Parathyroid adenoma (tissue), 2 donors: Measurements from ENCODE around the gene SCP2.

ENCODE experiments used
- H2AFZ ChIP-seq: fragments of 300-600 bp; sonication (generic); one replicate; pipeline ENCODE4 v1.7.0; 2017; ENCODE audit warnings: antibody characterized with exemption, mild to moderate bottlenecking
- H3K27ac ChIP-seq: fragments of 300-600 bp; sonication (generic); one replicate; pipeline ENCODE4 v1.7.0; 2017
- H3K27me3 ChIP-seq: fragments of 300-600 bp; sonication (generic); one replicate; pipeline ENCODE4 v1.7.0; 2017; ENCODE audit warnings: low read length; ENCODE audit not compliant: control insufficient read depth, insufficient read depth
- H3K36me3 ChIP-seq: fragments of 300-600 bp; sonication (generic); one replicate; pipeline ENCODE4 v1.7.0; 2017; ENCODE audit warnings: low read length; ENCODE audit not compliant: control insufficient read depth, insufficient read depth
- H3K4me1 ChIP-seq: fragments of 300-600 bp; sonication (generic); one replicate; pipeline ENCODE4 v1.7.0; 2017; ENCODE audit warnings: control low read depth
- H3K4me2 ChIP-seq: fragments of 300-600 bp; sonication (generic); one replicate; pipeline ENCODE4 v1.7.0; 2017; ENCODE audit warnings: low read length
- H3K4me3 ChIP-seq: fragments of 300-600 bp; sonication (generic); one replicate; pipeline ENCODE4 v1.7.0; 2017; ENCODE audit warnings: low read depth, low read length
- H3K79me2 ChIP-seq: fragments of 300-600 bp; sonication (generic); one replicate; pipeline ENCODE4 v1.7.0; 2017; ENCODE audit warnings: control low read depth
- H3K9ac ChIP-seq: fragments of 300-600 bp; sonication (generic); one replicate; pipeline ENCODE4 v1.7.0; 2017; ENCODE audit warnings: mild to moderate bottlenecking
- H3K9me3 ChIP-seq: fragments of 300-600 bp; sonication (generic); one replicate; pipeline ENCODE4 v1.7.0; 2017; ENCODE audit warnings: low read length; ENCODE audit not compliant: control insufficient read depth
- TF ChIP-seq, protein P1 (sequence below): fragments of 300-600 bp; sonication (generic); IDR thresholded peaks from one replicate; pipeline ENCODE4 v1.7.0; 2017; ENCODE audit warnings: antibody characterized with exemption, mild to moderate bottlenecking
- donor health status: primary hyperparathyroidism.

SCP2 gene

DNA sequence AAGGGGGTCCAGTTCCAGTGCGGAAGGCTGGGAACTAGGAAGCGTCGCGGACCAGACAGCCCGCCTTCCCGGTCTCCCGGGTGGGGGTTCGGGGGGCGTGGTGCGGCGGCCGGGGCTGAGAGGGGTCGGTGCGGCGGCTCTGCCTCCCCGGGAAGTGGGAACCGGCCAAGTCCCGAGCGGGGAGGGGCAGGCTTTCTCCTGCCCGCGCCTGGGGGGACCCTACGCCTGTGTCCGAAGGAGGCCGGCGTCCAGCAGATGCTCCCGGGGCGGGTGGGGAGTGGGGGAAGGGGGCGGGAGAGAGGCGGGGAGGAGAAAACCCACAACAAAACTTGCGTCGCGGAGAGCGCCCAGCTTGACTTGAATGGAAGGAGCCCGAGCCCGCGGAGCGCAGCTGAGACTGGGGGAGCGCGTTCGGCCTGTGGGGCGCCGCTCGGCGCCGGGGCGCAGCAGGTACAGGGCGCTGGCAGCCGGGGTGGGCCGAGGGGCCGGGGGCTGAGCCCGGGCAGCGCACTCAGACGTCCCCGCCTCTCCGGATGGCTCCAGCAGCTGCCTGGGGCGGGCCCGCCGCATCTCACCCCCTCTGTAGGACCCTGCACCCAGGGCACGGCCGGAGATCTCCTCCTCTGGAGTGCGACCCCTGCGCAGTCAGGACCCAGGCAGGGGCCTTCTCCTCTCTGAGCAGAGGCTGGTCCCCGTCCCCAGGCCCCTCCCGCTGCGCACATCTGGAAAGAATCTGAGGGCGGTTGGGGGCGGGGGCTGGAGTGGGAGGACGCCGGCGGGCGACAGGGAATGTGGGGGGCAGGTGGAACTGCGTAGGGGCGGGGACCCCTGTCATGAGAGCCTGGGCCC is 135.0 kb downstream of the SCP2 start, which contains the start of gene PODN:
Gene PODN (plus strand): TSS at position 355 of the 849 bp plus-strand sequence. CDS start 7,643 bp downstream, outside the sequence.
- H3K4me1 ChIP-seq: no peaks in the 10 kb centered on the region
- no peak within 1 kb of the TSS for H3K27ac ChIP-seq
- no peak within 1 kb of the TSS for H3K9ac ChIP-seq
- H3K27me3 ChIP-seq: no peaks in the 10 kb centered on the region
- H2AFZ ChIP-seq: peak within 1 kb of the TSS; percentile 38
- H3K36me3 ChIP-seq: no peaks in the 10 kb centered on the region
- peak within 1 kb of the TSS; percentile 31 for H3K4me3 ChIP-seq
- H3K79me2 ChIP-seq: no peaks in the 10 kb centered on the region
- H3K9me3 ChIP-seq: no peaks in the 10 kb centered on the region
- peak within 1 kb of the TSS; percentile 75 for H3K4me2 ChIP-seq
- TF ChIP-seq, protein P1, sequence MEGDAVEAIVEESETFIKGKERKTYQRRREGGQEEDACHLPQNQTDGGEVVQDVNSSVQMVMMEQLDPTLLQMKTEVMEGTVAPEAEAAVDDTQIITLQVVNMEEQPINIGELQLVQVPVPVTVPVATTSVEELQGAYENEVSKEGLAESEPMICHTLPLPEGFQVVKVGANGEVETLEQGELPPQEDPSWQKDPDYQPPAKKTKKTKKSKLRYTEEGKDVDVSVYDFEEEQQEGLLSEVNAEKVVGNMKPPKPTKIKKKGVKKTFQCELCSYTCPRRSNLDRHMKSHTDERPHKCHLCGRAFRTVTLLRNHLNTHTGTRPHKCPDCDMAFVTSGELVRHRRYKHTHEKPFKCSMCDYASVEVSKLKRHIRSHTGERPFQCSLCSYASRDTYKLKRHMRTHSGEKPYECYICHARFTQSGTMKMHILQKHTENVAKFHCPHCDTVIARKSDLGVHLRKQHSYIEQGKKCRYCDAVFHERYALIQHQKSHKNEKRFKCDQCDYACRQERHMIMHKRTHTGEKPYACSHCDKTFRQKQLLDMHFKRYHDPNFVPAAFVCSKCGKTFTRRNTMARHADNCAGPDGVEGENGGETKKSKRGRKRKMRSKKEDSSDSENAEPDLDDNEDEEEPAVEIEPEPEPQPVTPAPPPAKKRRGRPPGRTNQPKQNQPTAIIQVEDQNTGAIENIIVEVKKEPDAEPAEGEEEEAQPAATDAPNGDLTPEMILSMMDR: no peak

DNA sequence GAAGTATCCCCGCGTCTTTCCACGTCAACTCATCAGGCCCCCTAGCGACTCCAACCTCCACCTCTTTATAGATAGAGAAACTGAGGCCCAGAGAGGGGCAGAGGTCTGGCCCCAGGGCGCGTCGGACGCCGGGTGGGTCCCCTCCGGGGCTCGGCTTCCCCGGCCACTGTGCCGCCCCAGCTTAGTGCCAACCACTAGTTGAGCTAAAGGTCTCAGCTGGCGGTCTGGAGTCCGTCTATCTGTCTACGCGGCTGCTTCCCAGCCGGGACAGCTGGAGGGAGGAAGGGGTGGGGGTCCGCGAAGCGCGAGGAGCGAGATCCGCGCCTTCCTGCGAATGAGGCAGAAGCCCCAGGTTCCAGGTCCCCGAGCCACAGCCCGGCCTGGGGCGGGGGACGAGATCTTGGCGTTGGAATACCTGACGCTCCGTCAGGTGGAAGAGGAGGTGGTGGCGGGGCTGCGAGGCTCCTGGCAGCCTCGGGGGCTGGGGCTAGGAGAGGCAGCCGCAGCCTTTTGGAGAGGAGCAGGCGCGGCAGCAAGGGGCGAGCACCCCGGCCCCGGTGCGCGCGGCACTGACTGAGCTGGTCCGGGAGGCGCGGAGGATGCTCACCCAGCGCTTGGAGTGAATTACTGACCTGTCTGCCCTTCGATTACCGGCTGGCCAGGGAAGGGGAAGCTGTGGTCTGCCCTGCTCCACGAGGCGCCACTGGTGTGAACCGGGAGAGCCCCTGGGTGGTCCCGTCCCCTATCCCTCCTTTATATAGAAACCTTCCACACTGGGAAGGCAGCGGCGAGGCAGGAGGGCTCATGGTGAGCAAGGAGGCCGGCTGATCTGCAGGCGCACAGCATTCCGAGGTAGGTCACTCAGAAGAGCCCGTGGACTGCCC is 135.9 kb downstream of the SCP2 start:
- H3K4me3 ChIP-seq: no peak overlapping the region
- H3K27me3 ChIP-seq: no peaks in the 10 kb centered on the region
- H3K4me1 ChIP-seq: no peaks in the 10 kb centered on the region
- no peak overlapping the region for H3K27ac ChIP-seq
- H3K9me3 ChIP-seq: no peaks in the 10 kb centered on the region
- TF ChIP-seq, protein P1: no peak
- no peak overlapping the region for H3K9ac ChIP-seq
- peak overlapping the region; percentile 38 for H2AFZ ChIP-seq
- H3K36me3 ChIP-seq: no peaks in the 10 kb centered on the region
- H3K4me2 ChIP-seq: no peak overlapping the region
- no peaks in the 10 kb centered on the region for H3K79me2 ChIP-seq

DNA sequence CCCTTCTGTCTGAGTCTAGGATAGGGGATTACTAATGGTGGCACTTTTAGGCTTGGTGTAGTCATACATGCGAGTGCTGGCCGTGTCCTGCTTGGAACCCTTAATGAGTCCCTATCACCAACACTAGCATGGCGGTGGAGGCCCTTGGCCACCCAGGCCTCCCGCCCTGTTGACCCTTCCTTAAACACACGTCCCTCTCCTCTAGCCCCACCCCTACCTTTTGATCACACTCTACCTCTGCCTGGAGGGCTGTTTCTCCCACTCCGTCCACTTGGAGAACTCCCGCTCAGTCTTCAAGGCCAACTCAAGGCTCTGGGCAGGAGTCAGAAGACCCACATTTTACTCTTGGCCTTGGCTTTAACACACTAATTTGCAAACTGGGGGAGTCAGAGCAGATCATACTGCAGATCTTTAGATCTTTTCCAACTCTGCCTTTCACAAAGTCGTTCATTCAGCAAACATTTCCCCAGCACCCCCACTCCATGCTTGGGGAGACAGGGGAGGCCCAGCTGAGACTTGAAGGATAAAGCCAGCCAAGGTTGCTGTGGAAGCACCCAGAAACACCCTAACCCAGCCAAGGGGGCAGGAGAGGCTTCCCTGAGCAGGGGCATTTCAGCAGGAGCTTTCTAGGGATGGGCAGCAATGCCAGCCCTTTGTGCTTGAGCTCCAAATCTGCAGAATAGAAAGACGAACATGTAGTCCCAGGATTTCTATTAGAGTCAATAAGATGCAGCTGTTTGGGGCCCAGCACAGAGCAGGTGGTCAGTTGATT is 136.9 kb downstream of the SCP2 start:
- Histone ChIP-seq H3K36me3 (no peaks in the 10 kb centered on the region), H3K27ac (no peak overlapping the region), H3K9ac (no peak overlapping the region), H3K9me3 (no peaks in the 10 kb centered on the region), H3K4me3 (no peak overlapping the region), H3K4me1 (no peaks in the 10 kb centered on the region), H3K79me2 (no peaks in the 10 kb centered on the region), H3K4me2 (no peak overlapping the region), H3K27me3 (no peaks in the 10 kb centered on the region), H2AFZ (no peak overlapping the region)
- TF ChIP-seq, protein P1: no peak

DNA sequence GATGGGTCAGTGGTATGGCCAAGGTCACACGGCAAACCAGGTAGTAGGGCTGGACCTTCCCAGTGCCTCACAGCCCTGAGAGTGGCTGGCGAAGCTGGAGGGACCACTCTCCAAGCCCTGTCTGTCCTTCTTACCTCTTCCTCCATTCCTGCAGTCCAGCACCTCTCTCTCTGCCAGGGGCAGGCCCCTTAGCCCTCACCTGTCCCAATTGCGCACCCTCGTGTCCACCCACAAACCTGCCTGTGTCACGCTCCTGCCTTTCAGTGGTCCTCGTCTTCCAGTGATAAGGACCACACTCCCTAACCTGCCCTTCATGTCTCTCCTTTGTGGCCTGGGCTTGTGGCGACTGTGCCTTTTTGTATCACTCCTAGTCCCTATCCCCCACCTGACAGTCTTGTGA is 138.3 kb downstream of the SCP2 start:
- Histone ChIP-seq H2AFZ (no peak overlapping the region), H3K4me3 (no peak overlapping the region), H3K9ac (no peak overlapping the region), H3K79me2 (no peaks in the 10 kb centered on the region), H3K9me3 (no peaks in the 10 kb centered on the region), H3K4me2 (no peak overlapping the region), H3K27me3 (no peaks in the 10 kb centered on the region), H3K4me1 (no peaks in the 10 kb centered on the region), H3K36me3 (no peaks in the 10 kb centered on the region), H3K27ac (no peak overlapping the region)
- TF ChIP-seq, protein P1: no peak
